IMR-90 (cell line): ENCODE measurements around the gene IFT81. TPM values are rescaled to one million over a fixed set of nuclear protein-coding genes. Genes with fewer than 3 reads are reported as not detected.
A peak's percentile ranks its signal among the peaks of the same experiment; 100 is the strongest.

ENCODE experiments used
- ATAC-seq: fragments of 200-7000 bp; cut with Tn5 transposase; 2 replicates; pipeline ENCODE4 v1.9.1; 2020; ENCODE audit warnings: low read depth, mild to moderate bottlenecking, moderate library complexity
- BruUV-seq: library from RNA; stranded (reverse); fragments of 400-500 nt; replicated peaks from 2 replicates; lab custom pipeline; 2021; lab: Mats Ljungman, UMichigan
- CTCF ChIA-PET: fragments of 300-600 bp; formaldehyde crosslinking; extraction: SDS; loops from one replicate; lab custom pipeline; 2021; ENCODE audit warnings: antibody characterized with exemption; lab: Yijun Ruan, JAX
- POLR2A ChIA-PET: fragments of 300-600 bp; sonication (Branson Sonifier 250); formaldehyde crosslinking; loops from one replicate; lab custom pipeline; 2022; ENCODE audit warnings: antibody characterized with exemption; ENCODE audit not compliant: unreplicated experiment; lab: Charles Lee
- DNase-seq: peaks from one replicate; pipeline ENCODE4 v3.0.0; 2013
- H2AFZ ChIP-seq: replicated peaks from 2 replicates; pipeline ENCODE3; 2013; ENCODE audit warnings: low read length, mild to moderate bottlenecking; ENCODE audit not compliant: poor library complexity
- H2AK5ac ChIP-seq: 2 replicates; pipeline ENCODE4 v1.6.1; 2013; ENCODE audit warnings: low read depth, low read length, inconsistent platforms
- H2AK9ac ChIP-seq: replicated peaks from 2 replicates; pipeline ENCODE3; 2013; ENCODE audit warnings: mild to moderate bottlenecking, low read depth, low read length, moderate library complexity; ENCODE audit not compliant: poor library complexity
- H2BK120ac ChIP-seq: 2 replicates; pipeline ENCODE4 v1.6.1; 2013; ENCODE audit warnings: low read depth, low read length, inconsistent platforms
- H2BK15ac ChIP-seq: 3 replicates; pipeline ENCODE4 v1.6.1; 2013; ENCODE audit warnings: low read depth, low read length, inconsistent platforms
- H2BK20ac ChIP-seq: 2 replicates; pipeline ENCODE4 v1.6.1; 2013; ENCODE audit warnings: low read depth, mild to moderate bottlenecking, inconsistent platforms, low read length, moderate library complexity
- H2BK5ac ChIP-seq: 2 replicates; pipeline ENCODE4 v1.6.1; 2013; ENCODE audit warnings: mild to moderate bottlenecking, low read depth, low read length, inconsistent platforms; ENCODE audit not compliant: poor library complexity, severe bottlenecking
- H3K14ac ChIP-seq: replicated peaks from 2 replicates; pipeline ENCODE4 v1.6.1; 2013; ENCODE audit warnings: low read depth, low read length, inconsistent platforms
- H3K18ac ChIP-seq: 2 replicates; pipeline ENCODE4 v1.6.1; 2013; ENCODE audit warnings: low read depth, low read length, control low read depth
- H3K23ac ChIP-seq: 2 replicates; pipeline ENCODE4 v1.6.1; 2013; ENCODE audit warnings: low read depth, low read length, inconsistent platforms
- H3K27ac ChIP-seq: 2 replicates; pipeline ENCODE4 v1.5.1; 2013; ENCODE audit warnings: mild to moderate bottlenecking, control low read depth, low read length; ENCODE audit not compliant: insufficient read depth
- H3K27me3 ChIP-seq: 2 replicates; pipeline ENCODE4 v1.6.1; 2013; ENCODE audit warnings: low read length; ENCODE audit not compliant: control insufficient read depth, insufficient read depth
- H3K36me3 ChIP-seq: 2 replicates; pipeline ENCODE4 v1.6.1; 2013; ENCODE audit warnings: low read length, mixed read lengths; ENCODE audit not compliant: control insufficient read depth, insufficient read depth
- H3K4ac ChIP-seq: 2 replicates; pipeline ENCODE4 v1.6.1; 2013; ENCODE audit warnings: low read depth, low read length, inconsistent platforms
- H3K4me1 ChIP-seq: 2 replicates; pipeline ENCODE4 v1.6.1; 2013; ENCODE audit warnings: low read length, mixed read lengths; ENCODE audit not compliant: control insufficient read depth, insufficient read depth
- H3K4me2 ChIP-seq: 2 replicates; pipeline ENCODE4 v1.6.1; 2013; ENCODE audit warnings: low read depth, mild to moderate bottlenecking, control low read depth, low read length, moderate library complexity
- H3K4me3 ChIP-seq: 2 replicates; pipeline ENCODE4 v1.5.1; 2013; ENCODE audit warnings: low read depth, mild to moderate bottlenecking, control low read depth, low read length, moderate library complexity; ENCODE audit not compliant: insufficient read depth
- H3K56ac ChIP-seq: 2 replicates; pipeline ENCODE4 v1.6.1; 2013; ENCODE audit warnings: low read length, inconsistent platforms; ENCODE audit not compliant: insufficient read depth; ENCODE audit errors: extremely low read depth
- H3K79me1 ChIP-seq, 2 experiments: 2 replicates each; pipeline ENCODE4 v1.6.1; 2013; ENCODE audit warnings: low read length in 2 of 2, inconsistent platforms in 1 of 2, low read depth in 1 of 2
- H3K9ac ChIP-seq: 2 replicates; pipeline ENCODE4 v1.6.1; 2013; ENCODE audit warnings: low read depth, low read length, control low read depth
- H3K9me1 ChIP-seq: 2 replicates; pipeline ENCODE4 v1.6.1; 2013; ENCODE audit warnings: low read length, inconsistent platforms; ENCODE audit not compliant: insufficient read depth
- H3K9me3 ChIP-seq: 2 replicates; pipeline ENCODE4 v1.6.1; 2013; ENCODE audit warnings: low read length; ENCODE audit not compliant: control insufficient read depth, insufficient read depth
- H4K20me1 ChIP-seq: 2 replicates; pipeline ENCODE4 v1.6.1; 2013; ENCODE audit warnings: low read length, inconsistent platforms; ENCODE audit not compliant: insufficient read depth
- H4K5ac ChIP-seq: 2 replicates; pipeline ENCODE4 v1.6.1; 2013; ENCODE audit warnings: mild to moderate bottlenecking, low read depth, low read length, control low read depth
- H4K8ac ChIP-seq, 2 experiments: 2 replicates each; pipeline ENCODE4 v1.6.1; 2013; ENCODE audit warnings: low read depth in 2 of 2, low read length in 2 of 2, control low read depth in 1 of 2, inconsistent platforms in 1 of 2
- H4K91ac ChIP-seq: 2 replicates; pipeline ENCODE4 v1.6.1; 2013; ENCODE audit warnings: low read depth, low read length, inconsistent platforms; ENCODE audit not compliant: insufficient read depth
- BHLHE40 ChIP-seq: fragments of 150-350 bp; IDR thresholded peaks from 2 replicates; pipeline ENCODE4 v1.6.1; 2016; ENCODE audit warnings: mild to moderate bottlenecking, low read depth, low read length
- CEBPB ChIP-seq: IDR thresholded peaks from 2 replicates; pipeline ENCODE4 v1.6.1; 2012; ENCODE audit warnings: low read depth, low read length, improper control_type of control experiment
- CHD1 ChIP-seq: IDR thresholded peaks from 2 replicates; pipeline ENCODE4 v1.6.1; 2012; ENCODE audit warnings: low read depth, low read length, improper control_type of control experiment
- FOS ChIP-seq: fragments of 150-350 bp; IDR thresholded peaks from 2 replicates; pipeline ENCODE4 v1.6.1; 2016; ENCODE audit warnings: low read depth, low read length
- MAFK ChIP-seq: IDR thresholded peaks from 2 replicates; pipeline ENCODE4 v1.6.1; 2012; ENCODE audit warnings: low read depth, low read length, improper control_type of control experiment
- MXI1 ChIP-seq: IDR thresholded peaks from 2 replicates; pipeline ENCODE4 v1.6.1; 2012; ENCODE audit warnings: low read depth, mild to moderate bottlenecking, low read length, moderate library complexity, borderline replicate concordance
- NFE2L2 ChIP-seq: fragments of 150-350 bp; IDR thresholded peaks from 2 replicates; pipeline ENCODE4 v1.6.1; 2016; ENCODE audit warnings: low read depth, mild to moderate bottlenecking, low read length
- POLR2A ChIP-seq: IDR thresholded peaks from 2 replicates; pipeline ENCODE4 v1.6.1; 2012; ENCODE audit warnings: mild to moderate bottlenecking, low read depth, low read length
- RAD21 ChIP-seq: IDR thresholded peaks from 2 replicates; pipeline ENCODE4 v1.6.1; 2012; ENCODE audit warnings: low read length, improper control_type of control experiment
- RCOR1 ChIP-seq: IDR thresholded peaks from 2 replicates; pipeline ENCODE4 v1.6.1; 2012; ENCODE audit warnings: mild to moderate bottlenecking, low read length, improper control_type of control experiment; ENCODE audit not compliant: insufficient replicate concordance
- RFX5 ChIP-seq: IDR thresholded peaks from 2 replicates; pipeline ENCODE4 v1.8.0; 2012; ENCODE audit warnings: low read depth, mild to moderate bottlenecking, low read length, moderate library complexity
- SMC3 ChIP-seq: fragments of 150-350 bp; IDR thresholded peaks from 2 replicates; pipeline ENCODE4 v1.6.1; 2016; ENCODE audit warnings: low read depth, mild to moderate bottlenecking, antibody characterized with exemption, low read length, moderate library complexity
- WGBS, 2 experiments: methylation state at CpG; one replicate each; pipeline versions ENCODE4 v1.1.5 to v1.1.7; 2013; ENCODE audit warnings: missing lambda C conversion rate in 2 of 2; ENCODE audit not compliant: insufficient read length in 1 of 2; ENCODE audit errors: extremely low coverage in 2 of 2; 5-methylcytosine and 5-hydroxymethylcytosine counted together
- dilution Hi-C: fragments of 300-500 bp; cut with HindIII; formaldehyde crosslinking; loops from one replicate; pipeline ENCODE4 v1.14.3; 2018; ENCODE audit warnings: low sequenced_read_pairs; ENCODE audit not compliant: unreplicated experiment
- in situ Hi-C: fragments of 300-500 bp; cut with MboI; formaldehyde crosslinking; loops from 3 replicates; pipeline ENCODE4 v1.14.3; 2019; ENCODE audit warnings: low sequenced_read_pairs, inconsistent platforms, mixed read lengths
- intact Hi-C: fragments of 100-400 bp; cut with micrococcal nuclease; formaldehyde crosslinking; loops from 2 replicates; pipeline ENCODE4 v1.10.0; 2022
- polyA plus RNA-seq, 3 experiments: library from polyadenylated mRNA; depleted of rRNA; stranded (reverse); fragments of >200 nt; gene quantifications; 2 replicates each; pipeline ENCODE4 v1.2.3, GENCODE V29; 2012; ENCODE audit warnings: low replicate concordance in 1 of 3
- total RNA-seq: library from RNA; depleted of rRNA; stranded (reverse); fragments of >200 nt; gene quantifications from 2 replicates; pipeline ENCODE4 v1.2.3, GENCODE V29; 2012
- TF ChIP-seq, protein P1 (sequence below): fragments of 150-350 bp; IDR thresholded peaks from 2 replicates; pipeline ENCODE4 v1.6.1; 2016; ENCODE audit warnings: low read depth, mild to moderate bottlenecking, low read length, moderate library complexity, borderline replicate concordance
- TF ChIP-seq, protein P2 (sequence below): conservative IDR thresholded peaks from 2 replicates; pipeline ENCODE4 v1.5.1; 2012; ENCODE audit warnings: mild to moderate bottlenecking, low read depth, low read length, improper control_type of control experiment

IFT81 gene
- total and polyA plus RNA-seq, 2 of the 4 experiments (the other 2 are of a cell fraction), result 6.1 to 8.1 TPM

DNA sequence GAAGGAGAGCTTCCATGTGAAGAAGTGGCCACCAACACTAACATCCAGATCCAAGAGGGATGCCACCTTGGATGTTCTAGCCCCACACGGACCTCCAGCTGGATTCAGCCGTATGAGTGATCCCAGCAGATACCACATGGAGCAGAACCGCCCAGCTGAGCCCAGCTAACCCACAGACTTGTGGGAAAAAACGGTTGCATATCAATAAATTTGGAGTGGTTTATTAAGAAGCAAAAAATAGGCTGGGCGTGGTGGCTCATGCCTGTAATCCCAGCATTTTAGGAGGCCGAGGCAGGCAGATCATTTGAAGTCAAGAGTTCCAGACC lies 11.9 kb upstream of the IFT81 start:
- Histone ChIP-seq H2AK5ac (peak overlapping the region; percentile 57; the same call in 1 of the 2 replicates), H2AK9ac (no peak overlapping the region), H3K4me2 (no peak overlapping the region), H3K18ac (no peak overlapping the region), H2BK120ac (no peak overlapping the region), H3K79me1 (peaks cover 0 to 1% of the 10 kb centered on the region in 2 experiments; a peak in 1 of 4 replicates), H2BK15ac (no peak overlapping the region; the same call in 2 of the 3 replicates), H3K23ac (no peak overlapping the region), H2BK20ac (no peak overlapping the region), H3K27me3 (no peaks in the 10 kb centered on the region), H3K4me3 (no peak overlapping the region), H3K36me3 (no peaks in the 10 kb centered on the region), H3K14ac (0 out of 2 replicates have a peak overlapping the region, but pooled peaks have one; percentile 1), H3K9me3 (peaks cover 4% of the 10 kb centered on the region; the same call in 1 of the 2 replicates), H4K20me1 (no peaks in the 10 kb centered on the region), H4K91ac (no peak overlapping the region), H3K27ac (no peak overlapping the region), H4K8ac (no peak overlapping the region), H3K4ac (no peak overlapping the region), H3K4me1 (peaks cover 22% of the 10 kb centered on the region), H2BK5ac (no peak overlapping the region), H3K56ac (no peak overlapping the region), H3K9ac (no peak overlapping the region), H2AFZ (peak overlapping the region; percentile 58), H3K9me1 (peaks cover 19% of the 10 kb centered on the region), H4K5ac (no peak overlapping the region)
- ATAC-seq (no peak), DNase-seq (no peak)
- ChIA-PET POLR2A (no interaction called here), CTCF (no interaction called here)
- in situ Hi-C loops (no loop called here), intact Hi-C loops (no loop called here), dilution Hi-C loops (no loop called here)
- BruUV-seq, result no TSS peak
- TF ChIP-seq RAD21 (no peak), FOS (no peak), RFX5 (no peak), MAFK (no peak), RCOR1 (no peak), CHD1 (no peak), CEBPB (no peak), BHLHE40 (no peak), POLR2A (no peak), MXI1 (no peak), NFE2L2 (no peak), SMC3 (no peak)
- TF ChIP-seq, protein P1, sequence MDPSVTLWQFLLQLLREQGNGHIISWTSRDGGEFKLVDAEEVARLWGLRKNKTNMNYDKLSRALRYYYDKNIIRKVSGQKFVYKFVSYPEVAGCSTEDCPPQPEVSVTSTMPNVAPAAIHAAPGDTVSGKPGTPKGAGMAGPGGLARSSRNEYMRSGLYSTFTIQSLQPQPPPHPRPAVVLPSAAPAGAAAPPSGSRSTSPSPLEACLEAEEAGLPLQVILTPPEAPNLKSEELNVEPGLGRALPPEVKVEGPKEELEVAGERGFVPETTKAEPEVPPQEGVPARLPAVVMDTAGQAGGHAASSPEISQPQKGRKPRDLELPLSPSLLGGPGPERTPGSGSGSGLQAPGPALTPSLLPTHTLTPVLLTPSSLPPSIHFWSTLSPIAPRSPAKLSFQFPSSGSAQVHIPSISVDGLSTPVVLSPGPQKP, result no peak
- TF ChIP-seq, protein P2, sequence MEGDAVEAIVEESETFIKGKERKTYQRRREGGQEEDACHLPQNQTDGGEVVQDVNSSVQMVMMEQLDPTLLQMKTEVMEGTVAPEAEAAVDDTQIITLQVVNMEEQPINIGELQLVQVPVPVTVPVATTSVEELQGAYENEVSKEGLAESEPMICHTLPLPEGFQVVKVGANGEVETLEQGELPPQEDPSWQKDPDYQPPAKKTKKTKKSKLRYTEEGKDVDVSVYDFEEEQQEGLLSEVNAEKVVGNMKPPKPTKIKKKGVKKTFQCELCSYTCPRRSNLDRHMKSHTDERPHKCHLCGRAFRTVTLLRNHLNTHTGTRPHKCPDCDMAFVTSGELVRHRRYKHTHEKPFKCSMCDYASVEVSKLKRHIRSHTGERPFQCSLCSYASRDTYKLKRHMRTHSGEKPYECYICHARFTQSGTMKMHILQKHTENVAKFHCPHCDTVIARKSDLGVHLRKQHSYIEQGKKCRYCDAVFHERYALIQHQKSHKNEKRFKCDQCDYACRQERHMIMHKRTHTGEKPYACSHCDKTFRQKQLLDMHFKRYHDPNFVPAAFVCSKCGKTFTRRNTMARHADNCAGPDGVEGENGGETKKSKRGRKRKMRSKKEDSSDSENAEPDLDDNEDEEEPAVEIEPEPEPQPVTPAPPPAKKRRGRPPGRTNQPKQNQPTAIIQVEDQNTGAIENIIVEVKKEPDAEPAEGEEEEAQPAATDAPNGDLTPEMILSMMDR, result no peak
- WGBS, 2 experiments, result no CpG with 5 or more reads among the region's 6 CpGs
